Neural cell (in vitro differentiated cells): ENCODE results near the gene CENPVL2. TPM values are rescaled to one million over a fixed set of nuclear protein-coding genes. Genes with fewer than 3 reads are reported as not detected.
"Not testable (repeated sequence)": the region's sequence is repeated elsewhere in the genome, so short reads cannot be mapped to it uniquely, and the experiment has no call there.

Source experiments
- H2AFZ ChIP-seq: fragments of 200-600, 300-800 bp; sonication (generic), shearing (Covaris generic); 2 replicates; pipeline ENCODE4 v1.6.0; 2014; ENCODE audit warnings: low read depth, mild to moderate bottlenecking, antibody characterized with exemption, low read length, moderate library complexity
- H3F3A ChIP-seq: fragments of 200-600 bp; shearing (Covaris generic); 2 replicates; pipeline ENCODE4 v1.6.1; 2016; ENCODE audit warnings: mild to moderate bottlenecking, moderate library complexity, mixed read lengths, antibody characterized with exemption, low read length; ENCODE audit not compliant: insufficient read depth, poor library complexity, severe bottlenecking
- H3K27ac ChIP-seq: fragments of 200-600, 300-800 bp; sonication (generic), shearing (Covaris generic); 2 replicates; pipeline ENCODE4 v1.5.1; 2014; ENCODE audit warnings: mild to moderate bottlenecking, low read length, moderate library complexity
- H3K27me3 ChIP-seq: fragments of 300-800, 200-600 bp; sonication (generic), shearing (Covaris generic); 2 replicates; pipeline ENCODE4 v1.6.0; 2014; ENCODE audit warnings: mild to moderate bottlenecking, low read depth, low read length, moderate library complexity; ENCODE audit not compliant: insufficient read depth
- H3K36me3 ChIP-seq: fragments of 300-800, 200-600 bp; sonication (generic), shearing (Covaris generic); 2 replicates; pipeline ENCODE4 v1.5.1; 2014; ENCODE audit warnings: mild to moderate bottlenecking, antibody characterized with exemption, low read length, moderate library complexity; ENCODE audit not compliant: insufficient read depth
- H3K4me2 ChIP-seq: fragments of 300-800, 200-600 bp; sonication (generic), shearing (Covaris generic); 2 replicates; pipeline ENCODE4 v1.6.0; 2014; ENCODE audit warnings: mild to moderate bottlenecking, low read length
- H3K4me3 ChIP-seq: fragments of 300-800, 200-600 bp; sonication (generic), shearing (Covaris generic); 2 replicates; pipeline ENCODE4 v1.5.1; 2014; ENCODE audit warnings: mild to moderate bottlenecking, low read length, moderate library complexity
- H3K79me2 ChIP-seq: fragments of 200-600 bp; shearing (Covaris generic); replicated peaks from 2 replicates; pipeline ENCODE4 v1.6.0; 2014; ENCODE audit warnings: mild to moderate bottlenecking, low read length, moderate library complexity; ENCODE audit not compliant: insufficient read depth
- H3K9ac ChIP-seq: fragments of 300-800, 200-600 bp; sonication (generic), shearing (Covaris generic); 2 replicates; pipeline ENCODE4 v1.6.1; 2016; ENCODE audit warnings: mild to moderate bottlenecking, low read length, mixed read lengths
- H3K9me2 ChIP-seq: fragments of 200-600 bp; shearing (Covaris generic); 2 replicates; pipeline ENCODE4 v1.6.1; 2016; ENCODE audit warnings: mild to moderate bottlenecking, low read length, mixed read lengths; ENCODE audit not compliant: insufficient read depth
- H3K9me3 ChIP-seq: fragments of 200-600, 300-800 bp; sonication (generic), shearing (Covaris generic); 2 replicates; pipeline ENCODE4 v1.6.1; 2016; ENCODE audit warnings: mild to moderate bottlenecking, mixed run types, low read length, moderate library complexity, mixed read lengths
- H4K20me1 ChIP-seq: fragments of 200-600 bp; shearing (Covaris generic); 2 replicates; pipeline ENCODE4 v1.6.1; 2016; ENCODE audit warnings: mild to moderate bottlenecking, mixed run types; ENCODE audit not compliant: insufficient read depth
- CTCF ChIP-seq: fragments of 450-650 bp; IDR thresholded peaks from 2 replicates; pipeline ENCODE4 v1.5.1; 2014; ENCODE audit warnings: antibody characterized with exemption, mild to moderate bottlenecking, moderate library complexity; ENCODE audit not compliant: poor library complexity, severe bottlenecking
- EP300 ChIP-seq: fragments of 450-650 bp; conservative IDR thresholded peaks from 2 replicates; pipeline ENCODE4 v1.6.1; 2014; ENCODE audit warnings: antibody characterized with exemption, mild to moderate bottlenecking, moderate library complexity; ENCODE audit not compliant: poor library complexity, severe bottlenecking
- EZH2 ChIP-seq: fragments of 200-600, 300-800 bp; shearing (Covaris generic), sonication (generic); IDR thresholded peaks from 2 replicates; pipeline ENCODE4 v1.6.1; 2014; ENCODE audit warnings: antibody characterized with exemption, low read length, borderline replicate concordance, mild to moderate bottlenecking; ENCODE audit not compliant: insufficient read depth, poor library complexity, severe bottlenecking
- MXI1 ChIP-seq: fragments of 450-650 bp; conservative IDR thresholded peaks from 2 replicates; pipeline ENCODE4 v1.6.1; 2014; ENCODE audit warnings: antibody characterized with exemption, mild to moderate bottlenecking; ENCODE audit not compliant: poor library complexity, severe bottlenecking
- POLR2AphosphoS5 ChIP-seq: IDR thresholded peaks from 2 replicates; pipeline ENCODE4 v1.6.1; 2012
- RAD21 ChIP-seq: fragments of 450-650 bp; conservative IDR thresholded peaks from 2 replicates; pipeline ENCODE4 v1.6.1; 2014; ENCODE audit warnings: antibody characterized with exemption, mild to moderate bottlenecking, moderate library complexity
- REST ChIP-seq: IDR thresholded peaks from 2 replicates; pipeline ENCODE4 v1.6.1; 2012; ENCODE audit warnings: borderline replicate concordance
- SMC3 ChIP-seq: fragments of 450-650 bp; conservative IDR thresholded peaks from 2 replicates; pipeline ENCODE4 v1.6.1; 2014; ENCODE audit warnings: antibody characterized with exemption, mild to moderate bottlenecking, moderate library complexity; ENCODE audit not compliant: poor library complexity
- TAF1 ChIP-seq: IDR thresholded peaks from 2 replicates; pipeline ENCODE4 v1.6.1; 2012; ENCODE audit warnings: low read depth
- polyA minus RNA-seq: library from RNA; depleted of rRNA, polyadenylated mRNA; stranded (reverse); fragments of >200 nt; gene quantifications from 2 replicates; pipeline ENCODE4 v1.2.3, GENCODE V29; 2014
- polyA plus RNA-seq: library from polyadenylated mRNA; depleted of rRNA; stranded (reverse); fragments of >200 nt; gene quantifications from 2 replicates; pipeline ENCODE4 v1.2.3, GENCODE V29; 2014

The CENPVL2 gene
- polyA plus RNA-seq (3.2 and 5.6 TPM in 2 replicates), polyA minus RNA-seq (2.8 and 4.1 TPM in 2 replicates)

- not testable (repeated sequence) for H3K4me2 ChIP-seq, H3K27ac ChIP-seq, H3K9me3 ChIP-seq, H3F3A ChIP-seq, H2AFZ ChIP-seq, H3K4me3 ChIP-seq, H3K36me3 ChIP-seq, H3K9ac ChIP-seq, H4K20me1 ChIP-seq, H3K79me2 ChIP-seq, H3K9me2 ChIP-seq, H3K27me3 ChIP-seq
These were observed at the start of gene CENPVL2 for GRCh38 chrX:51682720-51683062. Gene CENPVL2, minus strand, starts transcription at chrX:51682831. Its CDS starts 0 bp downstream, at chrX:51682831.

GRCh38 chrX:51728202-51728601 is 45.6 kb upstream of the CENPVL2 start:
- Histone ChIP-seq H3K9me3 (no peaks in the 10 kb centered on the region), H2AFZ (no peak overlapping the region), H3K36me3 (no peaks in the 10 kb centered on the region), H3K27me3 (no peaks in the 10 kb centered on the region), H3K9ac (no peak overlapping the region), H3K4me2 (no peak overlapping the region), H3K9me2 (no peaks in the 10 kb centered on the region), H3F3A (no peaks in the 10 kb centered on the region), H3K4me3 (no peak overlapping the region), H4K20me1 (no peaks in the 10 kb centered on the region), H3K27ac (no peak overlapping the region), H3K79me2 (no peaks in the 10 kb centered on the region)
- TF ChIP-seq EZH2 (no peak), EP300 (no peak), RAD21 (no peak), REST (no peak), MXI1 (no peak), CTCF (no peak), TAF1 (no peak), POLR2AphosphoS5 (no peak), SMC3 (no peak)

GRCh38 chrX:51712943-51713647 is 30.5 kb upstream of the CENPVL2 start:
- not testable (repeated sequence) for H3K27ac ChIP-seq, H3K9ac ChIP-seq, H3K27me3 ChIP-seq, H2AFZ ChIP-seq, H3F3A ChIP-seq, H3K9me3 ChIP-seq, H3K9me2 ChIP-seq, H3K4me3 ChIP-seq, H4K20me1 ChIP-seq, H3K36me3 ChIP-seq, H3K4me2 ChIP-seq, H3K79me2 ChIP-seq

- not testable (repeated sequence) for H3K9me2 ChIP-seq, H3K9me3 ChIP-seq, H3K36me3 ChIP-seq, H3K4me2 ChIP-seq, H2AFZ ChIP-seq, H4K20me1 ChIP-seq, H3K79me2 ChIP-seq, H3K27me3 ChIP-seq, H3F3A ChIP-seq, H3K27ac ChIP-seq, H3K4me3 ChIP-seq, H3K9ac ChIP-seq
These were observed 27.9 kb upstream of the CENPVL2 start, which contains the start of gene CENPVL1 for GRCh38 chrX:51710277-51711164. Gene CENPVL1, plus strand, starts transcription at chrX:51710512. Its CDS starts 0 bp downstream, at chrX:51710512.
